Endodermal cell (in vitro differentiated cells): ENCODE results near the gene BANF1. TPM values are rescaled to one million over a fixed set of nuclear protein-coding genes. Genes with fewer than 3 reads are reported as not detected.

Experiments
- DNase-seq: peaks from one replicate; pipeline ENCODE4 v3.0.0-alpha.2; 2017
- H3K27ac ChIP-seq: 2 replicates; pipeline ENCODE4 v1.5.1; 2013; ENCODE audit warnings: mild to moderate bottlenecking, low read depth, low read length, moderate library complexity
- H3K27me3 ChIP-seq: 2 replicates; pipeline ENCODE4 v1.6.1; 2013; ENCODE audit warnings: mild to moderate bottlenecking, low read length, moderate library complexity; ENCODE audit not compliant: insufficient read depth, control insufficient read depth, poor library complexity, severe bottlenecking
- H3K36me3 ChIP-seq: 2 replicates; pipeline ENCODE4 v1.7.0; 2013; ENCODE audit warnings: mild to moderate bottlenecking, low read length, moderate library complexity; ENCODE audit not compliant: control insufficient read depth, insufficient read depth
- H3K4me1 ChIP-seq: one replicate; pipeline ENCODE4 v1.7.0; 2013; ENCODE audit warnings: low read length; ENCODE audit not compliant: control insufficient read depth, insufficient read depth
- H3K4me3 ChIP-seq: 2 replicates; pipeline ENCODE4 v1.5.1; 2013; ENCODE audit warnings: mild to moderate bottlenecking, low read length, moderate library complexity
- H3K9ac ChIP-seq: 2 replicates; pipeline ENCODE4 v1.6.1; 2013; ENCODE audit warnings: mild to moderate bottlenecking, low read length, moderate library complexity; ENCODE audit not compliant: poor library complexity, severe bottlenecking; ENCODE audit errors: extremely low read depth
- H3K9me3 ChIP-seq: 2 replicates; pipeline ENCODE4 v1.6.1; 2013; ENCODE audit warnings: mild to moderate bottlenecking, low read length, moderate library complexity; ENCODE audit not compliant: control insufficient read depth
- H3K27ac Mint-ChIP-seq: 2 replicates; pipeline ENCODE4 v1.8.0; 2020; ENCODE audit warnings: mixed read lengths
- H3K27me3 Mint-ChIP-seq: 2 replicates; pipeline ENCODE4 v1.8.0; 2021; ENCODE audit warnings: mild to moderate bottlenecking, mixed read lengths; ENCODE audit not compliant: insufficient read depth
- H3K36me3 Mint-ChIP-seq: 2 replicates; pipeline ENCODE4 v1.8.0; 2020; ENCODE audit warnings: low read depth, mixed read lengths
- H3K4me1 Mint-ChIP-seq: 2 replicates; pipeline ENCODE4 v1.8.0; 2020; ENCODE audit warnings: mixed read lengths
- H3K4me3 Mint-ChIP-seq: 2 replicates; pipeline ENCODE4 v1.8.0; 2020; ENCODE audit warnings: mild to moderate bottlenecking, moderate library complexity, mixed read lengths
- H3K9me3 Mint-ChIP-seq: 2 replicates; pipeline ENCODE4 v1.8.0; 2020; ENCODE audit warnings: mild to moderate bottlenecking, mixed read lengths
- WGBS, 2 experiments: methylation state at CpG; one replicate each; pipeline versions ENCODE4 v1.1.5 to v1.1.7; 2013; ENCODE audit warnings: missing lambda C conversion rate in 2 of 2, mixed read lengths in 1 of 2; ENCODE audit not compliant: insufficient coverage in 1 of 2, insufficient read length in 1 of 2; 5-methylcytosine and 5-hydroxymethylcytosine counted together
- total RNA-seq, 2 donors: library from RNA; stranded (reverse); fragmentation: NEBNext Ultra II Directional in 1 of 2; extraction: Animal tissue kit (Norgen Biotek cat#: 25700) in 1 of 2; gene quantifications; 2 replicates in 1 of 2; 3 replicates in 1 of 2; pipeline ENCODE4 v1.2.1, GENCODE V29; 2021
- TF ChIP-seq, protein P1 (sequence below): fragments of 200-600 bp; sonication (generic); conservative IDR thresholded peaks from 2 replicates; pipeline ENCODE4 v1.5.0; 2021; ENCODE audit warnings: antibody characterized with exemption, mild to moderate bottlenecking

The BANF1 gene
- total RNA-seq, 2 donors from 2014 or later: 348 to 409 TPM

DNA sequence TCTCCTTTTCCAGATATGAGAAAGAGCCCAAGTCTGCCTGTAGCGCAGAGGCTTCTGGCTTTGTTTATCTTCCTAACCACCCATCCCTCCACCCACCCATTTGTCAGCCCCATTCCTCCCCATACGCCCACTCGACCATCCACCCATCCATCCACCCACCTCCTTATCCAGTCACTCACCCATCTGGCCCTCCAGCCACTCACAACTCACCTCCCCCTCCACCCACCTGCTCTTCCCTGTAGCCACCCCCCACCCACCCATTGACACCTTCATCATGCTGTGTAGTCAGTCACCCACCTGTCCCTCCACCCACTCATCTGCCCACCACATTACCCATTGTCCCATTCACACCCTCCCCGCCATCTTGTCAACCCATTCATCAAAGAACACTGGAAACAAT is 15.0 kb downstream of the BANF1 start:
- Histone ChIP-seq H3K27me3 (no peaks in the 10 kb centered on the region), H3K36me3 (no peaks in the 10 kb centered on the region), H3K4me1 (peaks cover 5% of the 10 kb centered on the region), H3K4me3 (no peak overlapping the region), H3K9me3 (no peaks in the 10 kb centered on the region), H3K9ac (no peak overlapping the region), H3K27ac (no peak overlapping the region)
- H3K36me3 Mint-ChIP-seq: no peaks in the 10 kb centered on the region
- DNase-seq: no peak
- H3K4me3 Mint-ChIP-seq: no peak overlapping the region
- H3K9me3 Mint-ChIP-seq: no peaks in the 10 kb centered on the region
- H3K27me3 Mint-ChIP-seq: peaks cover 10% of the 10 kb centered on the region
- peaks cover 6% of the 10 kb centered on the region for H3K4me1 Mint-ChIP-seq
- H3K27ac Mint-ChIP-seq: no peak overlapping the region
- TF ChIP-seq, protein P1, sequence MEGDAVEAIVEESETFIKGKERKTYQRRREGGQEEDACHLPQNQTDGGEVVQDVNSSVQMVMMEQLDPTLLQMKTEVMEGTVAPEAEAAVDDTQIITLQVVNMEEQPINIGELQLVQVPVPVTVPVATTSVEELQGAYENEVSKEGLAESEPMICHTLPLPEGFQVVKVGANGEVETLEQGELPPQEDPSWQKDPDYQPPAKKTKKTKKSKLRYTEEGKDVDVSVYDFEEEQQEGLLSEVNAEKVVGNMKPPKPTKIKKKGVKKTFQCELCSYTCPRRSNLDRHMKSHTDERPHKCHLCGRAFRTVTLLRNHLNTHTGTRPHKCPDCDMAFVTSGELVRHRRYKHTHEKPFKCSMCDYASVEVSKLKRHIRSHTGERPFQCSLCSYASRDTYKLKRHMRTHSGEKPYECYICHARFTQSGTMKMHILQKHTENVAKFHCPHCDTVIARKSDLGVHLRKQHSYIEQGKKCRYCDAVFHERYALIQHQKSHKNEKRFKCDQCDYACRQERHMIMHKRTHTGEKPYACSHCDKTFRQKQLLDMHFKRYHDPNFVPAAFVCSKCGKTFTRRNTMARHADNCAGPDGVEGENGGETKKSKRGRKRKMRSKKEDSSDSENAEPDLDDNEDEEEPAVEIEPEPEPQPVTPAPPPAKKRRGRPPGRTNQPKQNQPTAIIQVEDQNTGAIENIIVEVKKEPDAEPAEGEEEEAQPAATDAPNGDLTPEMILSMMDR: no peak
- 89% methylated on average over 4 of the region's 4 CpGs; no CpG with 5 or more reads in 1 of the 2 experiments for WGBS, 2 experiments

- Mint-ChIP-seq H3K9me3 (no peaks in the 10 kb centered on the region), H3K27me3 (peaks cover 26% of the 10 kb centered on the region), H3K4me1 (no peaks in the 10 kb centered on the region), H3K27ac (no peak overlapping the region), H3K36me3 (no peaks in the 10 kb centered on the region), H3K4me3 (no peak overlapping the region)
- 0 to 85% methylated on average over 1 to 8 of the region's 8 CpGs for WGBS, 2 experiments
- TF ChIP-seq, protein P1: no peak
- H3K4me3 ChIP-seq: no peak overlapping the region
- no peaks in the 10 kb centered on the region for H3K36me3 ChIP-seq
- H3K27ac ChIP-seq: no peak overlapping the region
- H3K9ac ChIP-seq: no peak overlapping the region
- DNase-seq: no peak
- H3K9me3 ChIP-seq: no peaks in the 10 kb centered on the region
- no peaks in the 10 kb centered on the region for H3K4me1 ChIP-seq
- peaks cover 6% of the 10 kb centered on the region for H3K27me3 ChIP-seq
Observed at GRCh38 chr11:66020212-66020611, 17.9 kb downstream of the BANF1 start.

GRCh38 chr11:66020618-66021357 is 18.5 kb downstream of the BANF1 start:
- H3K9me3 Mint-ChIP-seq: no peaks in the 10 kb centered on the region
- no peak overlapping the region for H3K4me3 Mint-ChIP-seq
- no peak overlapping the region for H3K27ac Mint-ChIP-seq
- Histone ChIP-seq H3K9ac (no peak overlapping the region), H3K36me3 (no peaks in the 10 kb centered on the region), H3K9me3 (no peaks in the 10 kb centered on the region), H3K4me1 (no peaks in the 10 kb centered on the region), H3K27ac (no peak overlapping the region), H3K4me3 (no peak overlapping the region), H3K27me3 (peaks cover 6% of the 10 kb centered on the region)
- no peaks in the 10 kb centered on the region for H3K36me3 Mint-ChIP-seq
- DNase-seq: no peak
- H3K4me1 Mint-ChIP-seq: no peaks in the 10 kb centered on the region
- TF ChIP-seq, protein P1: no peak
- WGBS, 2 experiments: 87 to 97% methylated on average over 5 to 25 of the region's 25 CpGs
- peaks cover 30% of the 10 kb centered on the region for H3K27me3 Mint-ChIP-seq
